Measurements from ENCODE around the gene OPA1.
A peak's percentile ranks its signal among the peaks of the same experiment; 100 is the strongest.

OPA1 gene

DNA sequence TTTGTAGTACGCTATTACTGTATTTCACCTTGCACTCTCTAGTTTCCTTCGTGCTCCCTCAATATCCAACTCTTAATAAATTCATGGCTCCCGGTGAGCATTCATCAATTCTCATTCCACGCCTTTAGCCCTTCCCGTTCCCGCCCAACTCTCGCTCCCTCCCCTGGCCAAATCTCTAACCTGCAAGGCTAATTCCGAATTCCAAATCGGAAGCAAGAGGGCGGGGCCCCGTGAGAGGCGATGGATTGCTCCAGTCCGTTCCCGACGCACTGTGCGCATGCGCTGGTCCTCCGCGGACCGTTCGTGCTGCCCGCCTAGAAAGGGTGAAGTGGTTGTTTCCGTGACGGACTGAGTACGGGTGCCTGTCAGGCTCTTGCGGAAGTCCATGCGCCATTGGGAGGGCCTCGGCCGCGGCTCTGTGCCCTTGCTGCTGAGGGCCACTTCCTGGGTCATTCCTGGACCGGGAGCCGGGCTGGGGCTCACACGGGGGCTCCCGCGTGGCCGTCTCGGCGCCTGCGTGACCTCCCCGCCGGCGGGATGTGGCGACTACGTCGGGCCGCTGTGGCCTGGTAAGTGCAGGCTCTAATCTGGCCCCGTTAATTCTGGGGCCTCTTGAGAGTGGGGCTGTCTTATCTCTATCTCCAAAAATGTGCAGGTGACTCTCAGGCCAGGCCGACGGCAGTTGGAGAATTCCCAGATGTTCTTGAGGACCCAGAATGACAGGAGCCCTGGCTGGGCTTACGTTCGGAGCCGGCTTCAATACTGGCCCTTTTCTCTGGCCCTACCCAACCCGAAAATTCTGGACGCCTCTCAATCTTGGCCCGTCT is at the start of gene OPA1:
Gene OPA1, plus strand, starts transcription at position 368 of the 827 bp plus-strand sequence. Its CDS starts 170 bp downstream, at position 538.
- peak; percentile 98 for DNase-seq (ENCODE audit: low read depth)

DNA sequence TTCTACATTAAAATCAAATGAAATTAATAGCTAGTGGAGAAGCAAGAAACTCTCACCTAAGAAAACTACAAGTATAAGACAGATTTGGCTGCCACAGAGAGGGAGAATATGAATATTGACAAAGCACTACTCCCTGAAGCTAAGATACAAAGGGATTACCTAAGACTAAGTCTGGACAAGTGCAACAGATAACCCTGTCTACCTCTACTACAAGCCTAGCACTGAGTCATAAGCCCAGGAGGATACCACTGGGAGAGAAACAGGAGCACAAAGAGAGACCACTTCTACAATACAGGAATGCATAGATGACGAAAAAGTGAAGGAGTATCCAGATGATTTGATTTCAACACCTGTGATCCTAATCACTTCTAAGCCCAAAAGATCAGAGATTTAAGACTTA is 48.7 kb upstream of the OPA1 start:
- no peak for DNase-seq (ENCODE audit: low read depth)

DNA sequence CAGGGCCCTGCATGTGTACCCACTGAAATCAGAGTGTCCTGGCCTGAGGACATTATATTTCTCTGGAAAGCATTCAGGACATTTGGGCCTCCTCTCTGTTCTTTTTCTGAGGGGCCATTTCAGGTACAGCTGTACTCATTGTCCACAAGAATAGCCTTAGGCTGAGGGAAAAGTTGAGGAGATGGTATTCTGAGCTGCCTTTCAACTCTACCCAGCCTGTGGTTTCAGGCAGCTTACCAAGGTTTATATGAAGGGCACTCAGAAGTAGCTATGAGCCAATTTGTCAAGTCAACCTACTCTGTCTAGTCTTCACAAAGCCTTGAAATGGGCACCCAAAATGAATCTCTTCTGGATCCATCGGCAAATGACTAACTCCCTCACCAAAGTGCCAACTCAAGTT is 47.7 kb upstream of the OPA1 start:
- DNase-seq (ENCODE audit: low read depth), result no peak

GRCh38 chr3:193546129-193546528 is 46.9 kb upstream of the OPA1 start:
- DNase-seq (ENCODE audit: low read depth), result no peak

GRCh38 chr3:193548406-193548805 is 44.6 kb upstream of the OPA1 start:
- no peak for DNase-seq (ENCODE audit: low read depth)

GRCh38 chr3:193552923-193553322 is 40.1 kb upstream of the OPA1 start:
- no peak for DNase-seq (ENCODE audit: low read depth)

DNA sequence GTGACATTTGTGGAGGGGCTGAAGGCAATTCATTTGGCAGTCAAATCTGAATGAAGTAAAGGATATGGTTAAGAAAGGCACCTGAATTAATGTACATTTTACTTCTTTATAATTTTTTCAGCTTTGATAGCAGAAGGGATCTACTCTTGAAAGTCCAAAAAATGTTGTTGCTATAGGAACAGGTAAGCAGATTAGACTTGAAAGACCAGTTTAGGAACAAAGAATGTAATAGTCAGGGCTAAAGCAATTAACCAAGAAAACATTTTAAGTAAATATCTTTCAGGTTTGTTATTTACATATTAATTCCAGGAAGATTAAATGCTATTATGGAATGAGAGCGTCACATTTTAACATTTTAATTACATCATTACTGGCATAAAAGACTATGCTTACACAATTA is 39.4 kb upstream of the OPA1 start:
- DNase-seq (ENCODE audit: low read depth), result no peak

GRCh38 chr3:193554811-193555210 is 38.2 kb upstream of the OPA1 start, which contains the start of gene ATP13A4:
ATP13A4 (minus strand) TSS chr3:193554895; CDS start chr3:193554799, 96 bp downstream.
- DNase-seq (ENCODE audit: low read depth), result no peak

DNA sequence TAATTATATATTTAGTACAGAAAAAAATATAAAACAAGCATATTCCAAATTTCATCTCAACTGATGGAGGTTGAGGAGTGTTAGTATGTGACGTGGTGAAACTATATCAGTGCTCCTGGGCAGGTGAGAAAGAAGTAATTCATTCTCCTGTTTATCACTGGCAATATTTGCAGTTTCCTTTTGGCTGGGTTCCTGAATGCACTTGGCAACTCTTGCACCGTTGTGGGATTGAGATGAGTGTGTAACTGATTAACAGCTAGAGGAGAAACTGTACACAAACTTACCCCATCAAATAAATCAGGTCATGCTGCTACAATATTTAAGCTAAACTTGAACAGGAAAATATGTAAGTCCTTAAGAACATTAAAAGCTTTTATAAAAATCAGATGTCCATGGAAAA is 36.2 kb upstream of the OPA1 start:
- no peak for DNase-seq (ENCODE audit: low read depth)

DNA sequence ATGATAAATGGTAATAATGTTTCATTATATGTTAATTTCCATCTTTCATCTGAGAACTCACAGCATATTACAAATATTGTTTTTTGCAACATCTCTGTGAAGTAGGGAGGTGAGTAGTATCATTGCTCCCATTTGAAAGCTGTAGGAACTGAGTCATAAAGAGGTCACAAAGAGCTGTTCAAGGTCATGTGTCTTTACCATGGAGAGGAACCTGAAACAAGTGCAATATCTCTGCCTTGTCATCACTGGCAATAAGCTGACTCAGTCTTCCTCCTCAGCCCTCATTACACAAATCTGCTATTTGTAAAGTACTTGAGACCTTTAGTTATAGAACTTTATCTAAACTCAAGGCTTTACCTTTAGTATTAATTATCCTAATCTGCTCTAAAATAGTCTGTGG is 33.9 kb upstream of the OPA1 start:
- DNase-seq (ENCODE audit: low read depth), result peak; percentile 4

GRCh38 chr3:193560091-193560490 is 32.9 kb upstream of the OPA1 start:
- DNase-seq (ENCODE audit: low read depth), result no peak

- DNase-seq (ENCODE audit: low read depth), result no peak
These were observed 32.1 kb upstream of the OPA1 start for GRCh38 chr3:193560870-193561269.

GRCh38 chr3:193563426-193563825 is 29.6 kb upstream of the OPA1 start:
- DNase-seq (ENCODE audit: low read depth), result peak; percentile 4

DNA sequence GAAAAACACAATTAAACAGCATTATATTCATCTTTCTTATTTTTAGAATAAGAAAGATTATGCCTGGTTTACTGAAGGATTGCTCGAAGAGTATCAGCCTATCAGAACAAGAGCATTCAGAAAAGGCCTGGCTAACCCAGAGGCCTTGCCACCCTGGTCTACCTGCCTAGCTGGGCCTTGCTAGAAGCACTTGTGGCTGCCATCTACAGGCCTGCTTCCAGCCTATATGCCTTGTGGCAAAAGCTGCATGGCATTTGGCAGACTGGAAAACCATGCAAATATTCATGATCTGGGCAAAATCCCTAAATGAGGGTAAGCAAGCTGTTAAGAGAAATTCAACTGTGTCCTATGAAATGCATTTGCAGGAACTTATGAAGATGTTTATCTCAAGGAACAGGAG is 29.0 kb upstream of the OPA1 start:
- DNase-seq (ENCODE audit: low read depth), result no peak

DNA sequence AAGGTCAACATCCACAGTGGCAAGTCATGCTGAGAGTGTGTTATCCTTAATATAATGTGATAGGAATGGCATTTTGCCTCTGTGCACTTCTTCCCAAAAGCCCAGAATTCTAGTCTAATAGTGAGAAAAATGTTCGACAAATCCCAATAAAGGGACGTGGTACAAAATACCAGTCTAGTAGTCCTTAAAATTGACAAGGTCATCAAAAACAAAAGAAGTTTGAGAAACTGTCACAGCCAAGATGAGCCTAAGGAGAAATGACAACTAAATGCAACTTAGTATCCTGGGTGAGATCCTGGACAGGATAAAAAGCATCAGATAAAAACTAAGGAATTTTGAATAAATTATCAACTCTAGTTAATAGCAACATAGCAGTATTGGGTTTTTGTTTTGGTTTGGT is 23.9 kb upstream of the OPA1 start:
- DNase-seq (ENCODE audit: low read depth), result no peak

- peak; percentile 60 for DNase-seq (ENCODE audit: low read depth)
These were observed 20.5 kb upstream of the OPA1 start for GRCh38 chr3:193572426-193572908.

DNA sequence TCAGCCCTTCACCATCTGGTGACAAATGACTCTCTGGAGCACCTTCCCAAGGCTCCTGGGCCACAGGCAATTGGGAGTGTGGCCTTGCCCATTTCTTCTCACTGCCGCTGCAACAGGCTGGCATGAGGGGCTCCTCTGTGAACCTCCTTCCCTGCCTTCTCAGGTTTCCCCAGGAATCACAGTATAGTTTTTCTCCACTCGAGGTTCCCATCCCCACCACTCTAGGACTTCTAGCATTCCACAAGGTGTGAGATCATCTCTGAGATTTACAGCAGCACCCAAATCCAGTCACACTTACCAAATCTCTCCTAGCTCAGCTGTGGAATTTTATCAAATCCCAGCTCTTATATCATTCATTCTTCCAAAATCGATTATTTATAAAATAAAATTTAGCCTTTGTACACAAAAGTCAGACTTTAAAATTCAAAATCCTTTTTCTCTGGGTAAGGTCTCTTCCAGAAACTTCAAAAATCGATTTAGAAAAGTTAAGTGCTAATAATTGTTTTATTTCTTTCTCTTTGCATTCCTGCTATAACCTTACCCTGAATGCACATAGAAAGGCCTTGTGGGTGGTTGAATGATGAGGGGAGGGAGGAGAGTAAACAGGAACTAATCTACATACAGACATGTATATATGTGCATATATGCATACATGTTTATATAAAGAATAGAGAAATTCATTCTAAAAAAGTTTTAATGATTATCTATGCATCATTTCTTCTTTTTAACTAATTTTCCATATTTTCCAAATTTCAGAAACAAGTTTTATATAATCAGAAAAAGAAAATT is 19.4 kb upstream of the OPA1 start:
- no peak for DNase-seq (ENCODE audit: low read depth)

GRCh38 chr3:193574488-193575070 is 18.4 kb upstream of the OPA1 start:
- DNase-seq (ENCODE audit: low read depth), result no peak

DNA sequence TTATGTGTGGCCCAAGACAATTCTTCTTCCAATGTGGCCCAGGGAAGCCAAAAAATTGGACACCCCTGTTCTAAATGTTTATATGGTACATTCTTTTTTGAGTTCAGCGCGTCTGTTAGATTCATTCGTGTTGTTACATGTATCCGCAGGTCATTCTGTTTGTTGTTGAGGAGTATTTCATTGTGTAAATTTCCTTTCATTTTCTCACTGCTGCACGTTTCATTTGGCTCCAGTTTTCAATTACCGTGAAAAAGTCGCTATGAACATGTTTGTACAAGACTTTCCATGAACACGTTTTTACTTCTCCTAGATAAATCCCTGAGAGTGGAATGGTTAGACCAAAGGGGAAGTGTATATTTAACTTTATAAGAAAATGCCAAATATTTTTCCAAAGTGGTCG is 7.5 kb upstream of the OPA1 start:
- no peak for DNase-seq (ENCODE audit: low read depth)

DNA sequence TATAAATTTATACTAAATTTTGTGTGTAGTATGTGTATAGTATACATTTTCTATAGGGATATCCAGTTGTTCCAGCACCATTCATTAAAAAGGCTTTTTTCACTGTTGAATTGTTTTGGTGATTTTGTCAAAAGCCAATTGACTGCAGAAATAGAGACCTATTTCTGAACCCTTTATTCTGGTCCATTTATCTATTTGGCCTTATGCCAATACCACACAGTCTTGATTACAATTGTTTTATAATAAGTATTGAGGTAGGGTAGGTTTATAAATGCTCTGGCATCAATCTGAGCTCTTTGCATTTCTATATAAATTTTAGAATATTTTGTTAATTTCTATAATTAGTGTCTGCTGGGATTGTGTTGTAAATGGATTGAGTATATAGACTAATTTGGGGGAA is 6.5 kb upstream of the OPA1 start:
- no peak for DNase-seq (ENCODE audit: low read depth)

DNA sequence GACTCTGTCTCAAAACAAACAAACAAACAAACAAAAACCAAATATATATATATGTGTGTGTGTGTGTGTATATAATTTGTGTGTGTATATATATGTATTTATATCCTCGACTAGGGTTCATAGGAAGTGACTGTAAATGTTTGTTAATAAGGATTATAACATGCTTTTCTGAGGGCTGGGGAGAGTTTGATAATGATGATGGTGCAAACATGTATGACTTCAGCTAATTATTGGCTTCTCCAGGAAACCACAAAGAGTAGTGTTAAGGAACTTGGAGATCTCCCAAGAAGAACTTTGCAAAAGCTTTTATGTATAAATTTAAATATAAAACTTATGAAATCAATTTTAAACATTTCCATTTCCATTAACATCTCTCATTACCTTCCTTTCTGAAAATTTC is 3.9 kb upstream of the OPA1 start:
- DNase-seq (ENCODE audit: low read depth), result no peak

GRCh38 chr3:193589616-193590015 is 3.4 kb upstream of the OPA1 start:
- DNase-seq (ENCODE audit: low read depth), result no peak

All from iris pigment epithelial cell (primary cell).